ENCODE results near the gene NEURL3.

- TF ChIP-seq REST (IDR thresholded peaks at IDR 0.05; ENCODE audit: insufficient replicate concordance, low read depth) (no peak), POLR2AphosphoS5 (IDR thresholded peaks at IDR 0.05; ENCODE audit: low read depth) (no peak)
- TF ChIP-seq, protein P1, sequence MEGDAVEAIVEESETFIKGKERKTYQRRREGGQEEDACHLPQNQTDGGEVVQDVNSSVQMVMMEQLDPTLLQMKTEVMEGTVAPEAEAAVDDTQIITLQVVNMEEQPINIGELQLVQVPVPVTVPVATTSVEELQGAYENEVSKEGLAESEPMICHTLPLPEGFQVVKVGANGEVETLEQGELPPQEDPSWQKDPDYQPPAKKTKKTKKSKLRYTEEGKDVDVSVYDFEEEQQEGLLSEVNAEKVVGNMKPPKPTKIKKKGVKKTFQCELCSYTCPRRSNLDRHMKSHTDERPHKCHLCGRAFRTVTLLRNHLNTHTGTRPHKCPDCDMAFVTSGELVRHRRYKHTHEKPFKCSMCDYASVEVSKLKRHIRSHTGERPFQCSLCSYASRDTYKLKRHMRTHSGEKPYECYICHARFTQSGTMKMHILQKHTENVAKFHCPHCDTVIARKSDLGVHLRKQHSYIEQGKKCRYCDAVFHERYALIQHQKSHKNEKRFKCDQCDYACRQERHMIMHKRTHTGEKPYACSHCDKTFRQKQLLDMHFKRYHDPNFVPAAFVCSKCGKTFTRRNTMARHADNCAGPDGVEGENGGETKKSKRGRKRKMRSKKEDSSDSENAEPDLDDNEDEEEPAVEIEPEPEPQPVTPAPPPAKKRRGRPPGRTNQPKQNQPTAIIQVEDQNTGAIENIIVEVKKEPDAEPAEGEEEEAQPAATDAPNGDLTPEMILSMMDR (IDR thresholded peaks at IDR 0.05; ENCODE audit: insufficient read depth, low read length): no peak
Observed at GRCh38 chr2:96468904-96469303, 36.3 kb downstream of the NEURL3 start.

All from HL-60 (cell line).